Epithelial cell of prostate (primary cell): ENCODE measurements around the gene ATL2.
"Not testable (repeated sequence)": the region's sequence is repeated elsewhere in the genome, so short reads cannot be mapped to it uniquely, and the experiment has no call there.

ENCODE experiments used
- DNase-seq: peaks from one replicate; pipeline ENCODE4 v3.0.0-alpha.2; 2011; ENCODE audit warnings: low read depth, low spot score
- H3K27ac ChIP-seq: fragments of 450-650 bp; 2 replicates; pipeline ENCODE4 v1.5.1; 2017; ENCODE audit warnings: mild to moderate bottlenecking

The ATL2 gene

GRCh38 chr2:38278117-38278438, 99.0 kb downstream of the ATL2 start:
- not testable (repeated sequence) for DNase-seq, H3K27ac ChIP-seq

GRCh38 chr2:38277245-38278116, 99.6 kb downstream of the ATL2 start:
- no peak for DNase-seq
- no peak overlapping the region for H3K27ac ChIP-seq

- H3K27ac ChIP-seq = no peak overlapping the region
- peak; percentile 39 for DNase-seq
Observed at GRCh38 chr2:38274286-38275276, 102.5 kb downstream of the ATL2 start.

DNA sequence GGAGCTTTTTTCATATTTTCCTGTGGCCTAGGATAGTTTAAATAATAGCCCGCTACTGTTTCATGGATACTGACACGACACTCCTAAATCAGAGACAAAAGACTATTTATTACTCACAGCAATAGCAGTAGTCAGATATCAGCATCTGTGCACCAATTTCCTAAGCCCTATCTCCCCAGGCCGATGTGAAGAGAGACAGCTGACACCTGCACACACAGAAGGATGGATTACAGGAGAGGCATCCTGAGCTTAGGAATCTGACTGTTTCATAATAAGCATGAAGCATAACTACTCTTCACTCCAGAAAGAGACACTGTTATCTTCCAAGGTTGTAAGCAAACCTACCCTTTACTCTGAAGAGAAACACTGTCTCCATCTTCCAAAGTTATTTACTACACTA, 105.4 kb downstream of the ATL2 start:
- DNase-seq = no peak
- no peak overlapping the region for H3K27ac ChIP-seq

DNA sequence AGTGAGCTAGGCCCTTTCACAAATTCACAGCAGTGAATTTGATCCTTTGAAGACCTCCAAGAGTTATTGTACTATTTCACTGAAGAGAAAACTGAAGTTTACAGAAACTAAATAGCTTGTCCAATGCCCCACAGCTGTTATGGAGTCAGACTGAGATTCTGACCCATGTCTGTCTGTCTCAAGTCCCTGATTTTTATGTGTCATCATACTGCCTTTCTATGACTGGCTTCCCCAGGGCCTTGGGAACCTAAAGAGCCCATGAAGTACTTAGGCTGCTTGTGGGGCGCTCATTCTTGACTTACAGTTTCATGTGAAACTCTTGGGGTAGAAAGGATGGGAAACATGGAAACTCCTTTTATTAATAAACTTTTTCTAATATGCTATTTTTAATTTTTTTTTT, 107.7 kb downstream of the ATL2 start:
- no peak overlapping the region for H3K27ac ChIP-seq
- no peak for DNase-seq

DNA sequence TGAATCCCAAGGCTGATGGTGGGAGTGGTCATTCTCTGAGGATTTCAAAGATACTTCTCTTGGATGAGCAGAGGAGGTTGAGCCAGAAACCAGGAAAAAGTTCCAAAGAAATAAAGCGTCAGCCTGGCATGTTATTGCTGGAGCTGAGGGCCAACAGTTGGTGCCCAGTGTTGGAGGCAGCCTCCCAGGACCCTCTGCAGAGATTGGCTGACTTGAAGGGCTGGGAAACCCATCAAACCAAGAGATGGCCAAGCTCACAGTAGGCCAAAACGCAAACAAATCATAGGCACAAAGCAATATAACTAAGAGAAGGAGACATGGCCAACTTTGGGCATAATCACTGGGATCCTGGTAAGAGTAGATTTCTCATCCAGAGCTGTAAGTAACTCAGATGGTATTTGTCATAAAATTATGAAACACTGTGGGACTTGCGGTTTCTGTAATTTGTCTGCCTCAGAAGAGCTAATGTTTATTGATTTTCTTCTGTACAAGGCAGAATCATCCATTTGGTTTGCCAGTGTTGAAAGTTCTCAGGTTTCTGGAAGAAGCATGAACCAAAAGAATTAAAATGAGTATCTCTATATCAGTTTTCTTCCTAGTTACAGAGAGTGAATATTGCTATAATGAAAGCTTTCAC, 108.3 kb downstream of the ATL2 start:
- DNase-seq = no peak
- no peak overlapping the region for H3K27ac ChIP-seq

DNA sequence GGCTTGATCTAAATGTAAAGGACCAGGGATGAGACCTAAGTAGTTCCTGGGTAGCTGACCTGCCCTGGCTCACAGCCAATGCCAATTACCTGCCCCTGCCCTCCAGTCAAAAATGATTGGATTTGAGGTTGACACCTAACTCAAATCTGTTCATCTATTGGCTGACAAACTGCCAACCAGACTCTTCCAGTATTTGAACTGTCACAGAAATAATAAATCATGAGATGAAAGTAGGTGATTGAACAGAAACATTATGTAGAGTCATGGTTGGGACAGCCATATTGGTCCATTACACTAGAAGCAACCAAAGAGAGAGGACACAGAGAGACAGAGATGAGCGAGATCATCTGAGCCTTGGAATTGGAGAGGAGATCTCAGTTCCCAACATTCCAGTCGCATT, 109.1 kb downstream of the ATL2 start:
- H3K27ac ChIP-seq = no peak overlapping the region
- DNase-seq = no peak

GRCh38 chr2:38267270-38267925, 109.7 kb downstream of the ATL2 start:
- DNase-seq = no peak
- no peak overlapping the region for H3K27ac ChIP-seq

DNA sequence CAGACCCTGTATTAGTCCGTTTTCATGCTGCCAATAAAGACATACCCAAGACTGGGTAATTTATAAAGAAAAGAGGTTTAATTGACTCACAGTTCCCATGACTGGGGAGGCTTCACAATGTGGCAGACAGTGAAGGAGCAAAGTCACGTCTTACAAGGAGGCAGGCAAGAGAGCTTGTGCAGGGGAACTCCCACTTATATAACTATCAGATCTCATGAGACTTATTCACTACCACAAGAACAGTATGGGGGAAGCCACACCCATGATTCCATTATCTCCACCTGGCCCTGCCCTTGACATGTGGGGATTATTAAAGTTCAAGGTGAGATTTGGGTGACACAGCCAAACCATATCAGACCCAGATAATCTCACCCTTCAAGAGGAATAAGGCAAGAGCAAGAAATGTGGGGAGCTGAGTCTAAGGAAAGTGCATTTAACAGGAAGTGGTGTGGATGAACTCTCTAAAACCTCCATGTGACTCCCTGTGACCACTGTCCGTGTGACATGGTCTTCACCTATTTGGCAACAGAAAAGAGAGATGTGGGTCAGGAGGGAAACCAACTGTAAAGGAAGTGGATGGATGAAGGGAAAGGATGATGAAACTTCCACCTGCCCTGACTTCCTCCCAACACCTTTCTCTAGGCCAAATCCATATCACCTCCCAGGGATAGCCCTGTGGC, 110.6 kb downstream of the ATL2 start:
- DNase-seq = no peak
- no peak overlapping the region for H3K27ac ChIP-seq

GRCh38 chr2:38265461-38265860, 111.6 kb downstream of the ATL2 start:
- DNase-seq = no peak
- no peak overlapping the region for H3K27ac ChIP-seq

DNA sequence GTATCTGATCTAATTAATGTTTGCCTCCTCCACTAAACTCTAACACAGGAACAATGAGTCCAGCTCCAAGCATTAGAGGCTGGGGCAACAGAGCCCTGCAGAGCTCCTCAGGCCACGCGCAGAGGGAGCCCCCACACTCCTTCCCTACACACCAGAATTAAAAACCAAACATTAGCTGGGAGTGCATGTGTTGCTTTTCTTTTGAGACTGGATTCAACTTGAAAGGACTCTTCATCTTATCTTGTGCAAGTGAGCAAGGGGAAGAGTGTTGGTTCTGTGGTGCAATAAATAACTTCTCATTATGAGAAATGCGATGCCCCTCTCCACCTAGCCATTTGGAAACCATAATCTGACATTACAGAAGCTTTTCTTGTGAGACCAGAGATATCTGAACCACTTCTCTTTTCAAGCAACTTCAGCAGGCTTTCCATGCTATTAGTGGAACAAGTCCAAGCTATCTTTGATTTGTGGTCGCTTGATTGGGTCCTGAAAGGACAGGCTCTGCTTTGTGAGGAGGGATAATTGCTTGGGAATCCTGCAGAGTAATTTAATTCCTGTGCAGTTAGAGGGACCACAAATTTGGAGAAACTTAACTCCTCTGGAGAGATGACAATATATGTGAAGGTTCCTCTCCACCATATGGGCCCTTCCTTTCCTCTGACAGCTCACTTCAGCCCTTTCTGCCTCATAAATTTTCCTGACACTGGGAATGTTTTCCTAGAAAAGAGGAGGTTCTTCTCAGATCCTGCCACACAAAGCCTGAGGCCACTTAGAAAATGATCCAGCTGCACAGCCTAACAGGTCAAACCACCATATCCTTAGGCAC, 112.5 kb downstream of the ATL2 start:
- no peak for DNase-seq

GRCh38 chr2:38263293-38263692, 113.8 kb downstream of the ATL2 start:
- H3K27ac ChIP-seq = no peak overlapping the region

More for the DNA sequence above, 112.5 kb downstream of the ATL2 start:
- no peak overlapping the region for H3K27ac ChIP-seq

DNA sequence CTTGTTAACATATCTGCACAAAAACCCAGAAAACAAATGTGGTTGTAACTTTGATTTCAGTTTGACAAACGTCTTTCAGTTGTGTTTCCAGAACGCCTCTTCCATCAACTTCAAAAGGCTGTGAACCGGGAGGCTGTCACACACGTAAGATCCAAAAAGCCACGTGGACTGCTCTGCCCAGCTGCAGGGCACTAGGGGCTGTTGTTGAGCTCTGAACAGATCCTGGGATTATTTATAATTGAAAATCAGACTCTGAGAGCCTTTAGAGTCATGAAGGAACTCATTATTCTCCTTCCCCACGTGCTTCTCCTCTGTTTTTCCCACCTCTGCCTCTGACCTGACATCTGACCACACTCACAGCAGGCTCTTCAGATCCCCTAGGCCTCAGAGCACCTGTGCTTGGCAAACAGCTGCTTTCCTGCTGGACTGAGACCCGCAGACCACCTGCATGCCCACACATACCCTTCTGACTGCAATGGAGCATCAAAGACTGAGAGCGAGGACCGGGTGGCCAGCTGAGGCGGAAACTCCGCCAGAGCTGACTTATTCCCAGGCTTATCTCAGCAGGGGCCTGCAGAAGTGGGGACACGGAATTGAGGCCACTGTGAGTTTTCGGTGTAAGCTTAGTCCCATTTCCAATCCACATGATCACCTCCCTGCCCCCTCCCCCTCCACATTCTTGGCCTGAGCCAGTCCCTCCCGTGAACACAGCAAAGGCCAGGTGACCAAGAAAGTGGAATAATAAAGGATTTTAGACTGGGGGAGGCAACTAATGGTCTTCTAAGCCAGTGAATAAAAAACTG, 114.8 kb downstream of the ATL2 start:
- H3K27ac ChIP-seq = no peak overlapping the region
- no peak for DNase-seq

More at GRCh38 chr2:38263293-38263692, 113.8 kb downstream of the ATL2 start:
- no peak for DNase-seq

DNA sequence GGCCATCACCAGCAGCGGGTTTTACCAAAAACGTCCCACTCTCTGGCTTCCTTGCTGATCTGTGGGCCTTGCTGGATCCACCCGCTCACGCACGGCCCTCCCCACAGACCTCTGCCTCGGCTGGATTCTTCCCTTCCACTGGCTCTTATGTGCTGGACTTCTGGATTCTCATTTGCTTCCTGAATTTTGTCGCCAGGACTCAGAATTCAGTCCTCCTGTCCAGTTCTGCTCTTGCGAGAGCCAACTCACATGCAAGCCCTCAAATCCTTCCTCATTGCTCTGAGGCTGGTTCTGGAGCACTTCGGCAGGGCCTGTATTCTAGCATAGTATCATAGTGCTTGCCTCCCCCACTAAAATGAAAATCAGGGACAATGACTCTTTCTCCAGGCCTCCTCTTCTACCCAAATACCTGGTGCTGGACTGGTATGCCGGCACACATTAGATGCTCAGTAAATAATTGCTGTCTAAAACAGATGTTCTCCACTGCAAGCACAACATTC, 115.5 kb downstream of the ATL2 start:
- no peak overlapping the region for H3K27ac ChIP-seq
- DNase-seq = no peak

- H3K27ac ChIP-seq = no peak overlapping the region
- DNase-seq = no peak
Observed at GRCh38 chr2:38260972-38261371, 116.1 kb downstream of the ATL2 start.

DNA sequence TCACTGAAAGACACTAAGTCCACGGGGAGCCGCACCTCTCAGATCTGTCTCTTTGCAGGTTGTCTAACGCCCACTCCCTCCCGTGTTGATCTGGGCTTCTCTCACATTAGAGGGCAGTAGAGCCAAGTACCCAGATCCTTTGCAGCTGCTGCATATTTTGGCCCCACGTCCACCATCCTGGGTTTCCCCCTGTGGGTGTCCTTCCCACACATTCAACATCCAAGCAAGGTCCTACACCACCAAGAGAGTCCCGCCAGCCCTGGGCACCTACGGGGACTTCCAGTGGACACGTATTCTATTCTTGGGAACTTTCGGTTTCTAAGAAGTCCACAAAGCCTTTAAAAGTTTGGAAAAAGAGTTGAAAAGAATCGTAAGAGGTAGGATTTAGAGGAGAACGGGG, 116.6 kb downstream of the ATL2 start:
- DNase-seq = no peak
- no peak overlapping the region for H3K27ac ChIP-seq

- H3K27ac ChIP-seq = no peak overlapping the region
- DNase-seq = no peak
Observed at GRCh38 chr2:38259311-38259710, 117.8 kb downstream of the ATL2 start.

- DNase-seq, H3K27ac ChIP-seq: not testable (repeated sequence)
Observed at GRCh38 chr2:38257680-38258079, 119.4 kb downstream of the ATL2 start.
